HG03457 (cell line): Measurements from ENCODE around the gene PTPRN2.

ENCODE experiments used
- ATAC-seq: cut with Tn5 transposase; IDR thresholded peaks from one replicate; pipeline ENCODE4 v1.9.1; 2021; ENCODE audit warnings: moderate number of reproducible peaks; ENCODE audit not compliant: unreplicated experiment

PTPRN2 gene

GRCh38 chr7:157622408-157623205 lies 965.0 kb downstream of the PTPRN2 start:
- ATAC-seq: no peak

DNA sequence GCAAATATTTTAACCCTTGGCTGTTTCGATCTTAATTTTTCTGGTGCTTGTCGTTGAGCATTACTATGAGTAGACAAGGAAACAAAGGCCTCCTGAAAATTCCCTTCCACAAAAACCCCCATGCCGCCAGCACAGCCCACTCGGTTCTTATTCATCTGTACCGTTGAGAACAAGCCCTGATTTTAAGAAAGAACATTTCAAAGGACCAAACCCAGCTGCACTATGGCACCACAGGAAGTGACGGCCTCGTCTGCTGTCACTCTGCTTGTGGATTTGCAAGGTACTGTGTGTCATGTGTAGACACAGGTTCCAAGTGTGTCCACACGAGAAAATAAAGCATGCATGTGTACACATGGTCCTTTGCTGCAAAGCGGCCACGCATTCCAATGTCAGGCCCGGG lies 965.6 kb downstream of the PTPRN2 start:
- ATAC-seq: no peak

DNA sequence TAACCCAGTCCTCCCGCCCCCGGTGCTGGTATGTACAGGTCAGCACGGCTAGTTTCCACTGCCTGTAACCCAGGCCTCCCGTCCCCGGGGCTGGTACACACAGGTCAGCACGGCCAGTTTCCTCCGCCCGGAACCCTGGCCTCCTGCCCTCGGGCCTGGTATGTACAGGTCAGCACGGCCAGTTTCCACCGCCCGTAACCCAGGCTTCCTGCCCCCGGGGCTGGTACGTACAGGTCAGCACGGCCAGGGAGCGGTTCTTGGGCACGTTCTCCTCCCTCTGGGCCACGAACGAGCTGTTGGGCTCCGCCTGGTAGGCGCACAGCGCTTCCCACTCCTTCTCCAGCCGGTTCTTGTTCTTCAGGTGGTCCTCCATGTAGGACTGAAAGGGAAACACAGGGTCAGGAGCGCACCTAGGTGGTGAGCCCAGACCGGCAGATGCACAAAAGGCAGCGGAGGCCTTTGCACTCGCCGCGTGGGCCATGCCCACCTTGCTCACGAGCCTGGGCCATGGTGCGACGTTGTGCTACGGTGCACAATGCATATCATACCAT lies 966.4 kb downstream of the PTPRN2 start:
- no peak for ATAC-seq

- no peak for ATAC-seq
Measured at GRCh38 chr7:157620616-157621015, 967.0 kb downstream of the PTPRN2 start.

- no peak for ATAC-seq
Measured at GRCh38 chr7:157619753-157620525, 967.7 kb downstream of the PTPRN2 start.

- ATAC-seq: no peak
Measured at GRCh38 chr7:157618823-157619606, 968.6 kb downstream of the PTPRN2 start.

DNA sequence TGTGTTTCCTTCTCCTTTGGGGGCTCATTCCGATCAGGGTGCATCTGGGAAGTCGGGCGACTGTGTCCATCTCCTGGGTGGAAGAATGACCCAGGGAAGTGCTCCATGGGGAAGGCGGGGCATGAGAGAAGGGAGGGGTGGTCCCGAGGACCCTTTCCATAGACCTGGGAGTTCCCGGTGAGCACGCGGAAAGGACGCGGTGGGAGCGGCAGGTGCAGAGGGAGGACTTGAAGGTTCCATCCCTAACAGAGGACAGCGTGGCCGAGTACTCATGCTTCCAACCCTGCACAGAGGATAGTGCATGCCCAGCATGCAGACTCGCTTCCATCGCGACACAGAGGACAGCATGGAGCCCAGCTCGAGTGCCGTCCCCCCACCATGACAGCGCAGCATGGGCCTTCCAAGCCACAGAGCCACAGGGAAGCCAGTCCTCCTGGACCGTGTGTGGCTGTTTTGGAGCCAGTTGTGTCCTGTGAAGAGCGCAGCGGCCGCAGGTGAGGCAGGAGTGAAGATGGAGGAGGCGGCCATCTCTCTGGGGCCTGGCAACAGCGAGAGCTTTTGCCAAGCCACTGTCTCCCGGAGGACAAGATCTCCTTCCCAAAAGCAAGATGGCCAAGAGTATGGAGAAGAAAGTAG lies 969.4 kb downstream of the PTPRN2 start:
- ATAC-seq: no peak

DNA sequence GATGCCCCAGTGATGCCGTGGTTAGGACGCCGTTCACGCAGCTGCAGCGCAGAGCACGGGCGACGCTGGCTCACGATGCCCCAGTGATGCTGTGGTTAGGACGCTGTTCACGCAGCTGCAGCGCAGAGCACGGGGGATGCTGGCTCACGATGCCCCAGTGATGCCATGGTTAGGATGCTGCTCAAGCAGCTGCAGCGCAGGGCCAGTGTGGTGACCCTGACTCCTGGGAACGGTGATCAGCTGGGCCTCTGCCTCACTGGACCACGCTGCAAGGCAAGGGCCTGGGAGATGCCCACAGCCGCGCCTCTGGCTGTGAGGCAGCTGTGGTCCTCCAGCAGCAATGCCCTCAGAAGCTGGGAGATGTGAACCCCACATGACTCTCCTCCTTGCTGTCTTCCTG lies 970.2 kb downstream of the PTPRN2 start:
- no peak for ATAC-seq

DNA sequence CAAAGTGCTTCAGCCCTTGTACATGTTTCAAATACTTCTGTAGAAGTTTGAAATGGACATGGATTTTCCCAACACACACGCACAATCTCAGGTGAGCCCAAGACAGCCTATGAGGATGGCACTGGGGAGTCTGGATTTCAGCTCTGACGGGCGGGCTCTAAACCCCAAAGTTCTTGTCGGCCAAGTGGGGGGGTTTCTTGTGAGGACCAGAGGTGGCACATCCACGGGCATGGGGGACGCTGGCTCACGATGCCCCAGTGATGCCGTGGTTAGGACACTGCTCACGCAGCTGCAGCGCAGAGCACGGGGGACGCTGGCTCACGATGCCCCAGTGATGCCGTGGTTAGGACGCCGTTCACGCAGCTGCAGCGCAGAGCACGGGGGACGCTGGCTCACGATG lies 970.7 kb downstream of the PTPRN2 start:
- ATAC-seq: no peak

DNA sequence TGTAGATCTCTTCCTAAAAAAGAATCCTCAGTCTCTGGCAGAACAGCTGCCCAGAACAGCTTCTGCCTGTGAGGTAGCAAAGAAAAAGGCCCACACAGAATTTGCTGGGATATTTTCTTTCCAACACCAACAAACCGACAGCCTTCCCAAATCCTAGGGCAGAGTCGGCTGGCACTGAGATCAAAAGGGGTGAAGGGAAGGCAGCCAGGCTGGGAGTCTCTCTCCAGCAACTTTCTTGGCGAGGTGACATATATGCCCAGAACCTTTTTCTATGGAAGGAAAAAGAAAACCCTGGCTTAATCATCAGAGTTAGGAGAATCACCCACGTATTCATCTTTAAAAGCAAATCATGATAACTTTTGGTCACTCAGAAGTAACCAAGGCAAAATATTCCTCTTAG lies 971.2 kb downstream of the PTPRN2 start:
- ATAC-seq: no peak

DNA sequence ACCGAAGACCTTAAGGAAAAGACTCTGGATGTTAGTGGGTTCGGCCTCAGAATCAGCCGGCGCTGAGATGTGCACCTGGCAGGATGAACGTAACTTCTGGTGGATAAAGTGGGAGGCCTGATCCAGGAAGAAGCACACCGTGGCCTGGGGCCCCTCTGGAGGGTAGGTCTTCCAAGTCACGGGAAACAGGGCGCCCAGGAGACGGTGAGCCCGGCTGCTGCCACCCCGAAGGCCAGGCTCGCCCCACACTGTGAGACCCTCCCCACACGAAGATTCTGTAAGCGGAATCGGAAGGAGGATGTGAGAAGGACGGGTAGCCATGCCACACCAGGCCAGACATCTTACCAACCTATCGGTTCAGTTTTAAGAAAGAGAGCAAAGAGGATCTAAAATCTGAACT lies 971.8 kb downstream of the PTPRN2 start:
- ATAC-seq: no peak

GRCh38 chr7:157615101-157615817 lies 972.4 kb downstream of the PTPRN2 start:
- ATAC-seq: no peak

DNA sequence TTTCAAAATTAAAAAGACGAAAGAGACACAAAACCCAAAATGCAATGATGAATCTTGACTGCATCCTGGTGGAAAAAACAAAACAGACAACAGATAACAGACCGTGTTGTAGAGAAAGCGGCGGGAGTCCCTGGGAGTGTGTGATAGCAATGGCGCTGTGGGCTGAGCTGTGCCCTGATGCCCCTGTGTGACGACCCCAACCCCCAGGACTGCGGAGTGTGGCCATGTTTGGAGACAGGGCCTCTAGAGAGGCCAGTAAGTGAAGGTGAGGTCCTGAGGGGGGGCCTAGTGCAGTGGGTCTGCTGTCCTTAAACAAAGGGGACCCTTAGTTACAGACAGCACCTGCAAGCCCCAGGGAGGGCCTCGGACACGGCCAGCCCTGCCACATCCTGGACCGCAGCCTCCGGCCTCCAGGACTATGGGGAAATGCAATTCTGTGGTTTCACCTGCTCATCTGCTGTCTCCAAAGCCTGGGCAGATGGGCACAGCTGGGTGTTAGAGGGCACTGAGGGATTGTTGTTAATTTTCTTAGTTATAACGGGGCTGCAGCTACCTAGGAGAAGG lies 973.1 kb downstream of the PTPRN2 start:
- no peak for ATAC-seq

DNA sequence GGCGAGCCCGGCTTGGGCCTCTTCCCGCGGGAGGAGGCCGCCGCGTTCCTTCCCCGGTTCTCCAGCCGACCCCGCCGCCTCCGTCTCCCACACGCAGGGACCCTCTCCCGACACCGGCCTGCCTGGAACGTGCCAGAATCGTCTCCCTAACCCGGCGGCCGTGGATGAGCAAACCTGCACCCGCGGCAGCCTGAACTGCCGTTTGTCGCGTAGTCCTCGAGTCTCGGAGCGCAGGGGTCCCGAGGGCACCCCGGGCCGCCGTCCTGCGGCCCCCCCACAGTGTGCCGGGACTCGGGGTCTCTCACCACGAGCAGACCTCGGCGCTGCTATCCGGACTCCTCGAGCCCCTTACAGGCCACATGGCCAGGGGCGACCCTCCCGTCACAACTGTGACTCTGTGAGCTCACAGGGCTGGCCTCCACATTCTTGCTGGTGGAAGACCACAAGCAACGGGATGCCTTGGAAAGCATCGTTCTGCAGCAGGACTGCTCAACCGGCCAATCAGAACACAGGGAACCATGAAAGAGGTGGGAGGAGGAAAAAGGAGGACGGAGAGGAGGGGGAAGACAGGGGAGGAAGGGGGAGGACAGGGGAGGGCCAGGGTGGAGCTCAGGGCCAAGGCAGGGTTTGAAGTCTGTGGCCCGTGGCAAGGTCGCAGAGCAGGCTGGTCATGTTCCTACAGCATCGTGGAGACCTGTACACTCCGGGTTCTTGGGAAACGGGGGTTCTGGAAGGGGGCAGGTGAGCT lies 973.9 kb downstream of the PTPRN2 start:
- ATAC-seq: no peak

DNA sequence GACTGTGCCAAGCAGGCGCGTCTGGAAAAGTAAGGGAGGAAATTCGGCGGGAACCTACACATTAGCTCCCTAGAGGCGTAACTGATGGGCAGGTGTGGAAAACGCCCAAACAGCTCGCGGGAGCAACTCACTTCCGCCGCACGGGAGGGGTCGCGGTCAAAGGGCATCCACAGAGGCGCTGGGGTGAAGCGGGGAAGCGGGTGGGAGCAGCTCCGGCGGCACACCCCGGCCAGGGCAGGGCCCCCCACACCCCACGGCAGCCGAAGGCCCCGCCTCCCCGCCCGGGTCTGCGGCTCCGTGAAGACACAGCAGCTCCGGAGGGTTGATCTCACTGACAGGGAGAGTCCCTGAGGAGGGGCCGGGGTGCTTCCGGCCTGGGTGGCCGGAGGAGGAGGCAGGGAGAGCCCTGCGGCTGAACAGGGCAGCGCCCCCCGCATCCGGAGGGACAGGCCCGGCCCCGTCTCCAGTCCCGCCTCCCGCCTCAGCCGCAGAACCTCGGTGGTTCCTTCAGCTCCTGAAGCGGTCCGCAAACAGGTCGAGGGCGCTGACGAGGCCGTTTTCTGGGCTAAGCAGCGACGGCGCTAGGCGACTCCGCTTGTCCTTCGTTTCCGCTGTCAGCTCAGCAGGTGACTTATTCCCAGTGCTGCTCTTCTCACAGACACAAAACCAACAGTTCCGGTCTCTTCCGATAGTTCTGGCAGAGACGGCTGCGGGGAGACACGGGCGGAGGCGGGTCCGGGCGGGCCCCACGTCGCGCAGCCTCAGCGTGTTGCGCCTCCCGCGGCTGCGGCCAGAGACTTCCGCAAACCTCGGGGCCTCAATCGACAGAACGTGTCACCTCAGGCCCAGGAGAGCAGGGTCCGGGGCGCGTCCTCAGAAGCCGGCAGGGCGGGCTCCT lies 974.7 kb downstream of the PTPRN2 start:
- peak; percentile 56 for ATAC-seq

GRCh38 chr7:157612009-157612663 lies 975.5 kb downstream of the PTPRN2 start:
- ATAC-seq: no peak

GRCh38 chr7:157611341-157611740 lies 976.3 kb downstream of the PTPRN2 start:
- ATAC-seq: no peak
